ENCODE results near the gene POP4.

GRCh38 chr19:29596080-29596727 lies 9.9 kb upstream of the POP4 start:
- TF ChIP-seq YY1 (IDR thresholded peaks at IDR 0.05; ENCODE audit: insufficient read depth, insufficient read length): no peak
- TF ChIP-seq ZNF274 (IDR thresholded peaks at IDR 0.05; ENCODE audit: low read depth, low read length): no peak

Data from NT2/D1 (cell line).